Keratinocyte (primary cell): Measurements from ENCODE around the gene PRKCZ. TPM values are rescaled to one million over a fixed set of nuclear protein-coding genes. Genes with fewer than 3 reads are reported as not detected.

Experiments used
- DNase-seq: peaks from one replicate; pipeline ENCODE4 v3.0.0-alpha.2; 2011; ENCODE audit warnings: low read depth, missing footprints, low spot score
- FAIRE-seq: peaks from 2 replicates; lab custom pipeline; 2011; peaks lifted over from hg19 to GRCh38; lab: Jason Lieb, UNC
- H2AFZ ChIP-seq: 2 replicates; pipeline ENCODE4 v1.6.0; 2012; ENCODE audit warnings: low read length, control low read depth, inconsistent platforms; ENCODE audit not compliant: control insufficient read depth
- H3K27ac ChIP-seq: 2 replicates; pipeline ENCODE4 v1.5.1; 2011; ENCODE audit warnings: low read length; ENCODE audit not compliant: control insufficient read depth, insufficient read depth
- H3K27me3 ChIP-seq: 3 replicates; pipeline ENCODE4 v1.6.0; 2011; ENCODE audit warnings: low read length; ENCODE audit not compliant: control insufficient read depth, insufficient read depth; ENCODE audit errors: extremely low read depth
- H3K36me3 ChIP-seq, 2 experiments: 2 replicates in 1 of 2; 3 replicates in 1 of 2; pipeline ENCODE4 v1.5.1; 2011; ENCODE audit warnings: low read length in 2 of 2, mild to moderate bottlenecking in 1 of 2; ENCODE audit not compliant: control insufficient read depth in 2 of 2, insufficient read depth in 2 of 2; ENCODE audit errors: extremely low read depth in 1 of 2
- H3K4me1 ChIP-seq: 3 replicates; pipeline ENCODE4 v1.5.1; 2011; ENCODE audit warnings: low read length; ENCODE audit not compliant: control insufficient read depth, insufficient read depth; ENCODE audit errors: extremely low read depth
- H3K4me2 ChIP-seq: 3 replicates; pipeline ENCODE4 v1.6.0; 2011; ENCODE audit warnings: low read depth, low read length; ENCODE audit not compliant: control insufficient read depth, insufficient read depth; ENCODE audit errors: extremely low read depth
- H3K4me3 ChIP-seq, 3 experiments: fragments of 200-600 bp in 1 of 3; sonication (generic) in 1 of 3; 2 replicates in 2 of 3; 3 replicates in 1 of 3; pipeline ENCODE4 v1.5.1; 2011 to 2016; ENCODE audit warnings: low read length in 3 of 3, mild to moderate bottlenecking in 3 of 3, control low read depth in 2 of 3, inconsistent platforms in 1 of 3, low read depth in 1 of 3, mixed read lengths in 1 of 3, mixed run types in 1 of 3, moderate library complexity in 1 of 3; ENCODE audit not compliant: control insufficient read depth in 2 of 3, insufficient read depth in 2 of 3; ENCODE audit errors: extremely low read depth in 1 of 3
- H3K79me2 ChIP-seq: 2 replicates; pipeline ENCODE4 v1.6.0; 2012; ENCODE audit warnings: low read length; ENCODE audit not compliant: control insufficient read depth, insufficient read depth
- H3K9ac ChIP-seq: 3 replicates; pipeline ENCODE4 v1.6.0; 2011; ENCODE audit warnings: low read length; ENCODE audit not compliant: control insufficient read depth, insufficient read depth; ENCODE audit errors: extremely low read depth
- H3K9me1 ChIP-seq: 3 replicates; pipeline ENCODE4 v1.6.0; 2011; ENCODE audit warnings: low read length; ENCODE audit not compliant: control insufficient read depth, insufficient read depth; ENCODE audit errors: extremely low read depth
- H3K9me3 ChIP-seq: 2 replicates; pipeline ENCODE4 v1.5.1; 2012; ENCODE audit warnings: low read depth, low read length; ENCODE audit not compliant: control insufficient read depth
- H4K20me1 ChIP-seq: 3 replicates; pipeline ENCODE4 v1.6.0; 2011; ENCODE audit warnings: low read length; ENCODE audit not compliant: control insufficient read depth, insufficient read depth; ENCODE audit errors: extremely low read depth
- CTCF ChIP-seq, 3 experiments: IDR thresholded peaks in 1 of 3; conservative IDR thresholded peaks in 1 of 3; optimal IDR thresholded peaks in 1 of 3; 2 replicates in 2 of 3; 3 replicates in 1 of 3; pipeline versions ENCODE3 to v1.5.1; 2011; ENCODE audit warnings: low read length in 3 of 3, mild to moderate bottlenecking in 3 of 3, moderate library complexity in 2 of 3, control low read depth in 1 of 3, inconsistent platforms in 1 of 3; ENCODE audit not compliant: insufficient read depth in 2 of 3; ENCODE audit errors: extremely low read depth in 1 of 3
- EZH2 ChIP-seq: IDR thresholded peaks from one replicate; pipeline ENCODE4 v1.6.1; 2012; ENCODE audit warnings: inconsistent platforms, mild to moderate bottlenecking, low read length, moderate library complexity
- dilution Hi-C: fragments of 300-500 bp; cut with MboI; formaldehyde crosslinking; loops from one replicate; pipeline ENCODE4 v1.7.0; 2020; ENCODE audit warnings: low sequenced_read_pairs; ENCODE audit not compliant: extremely low pct_ligation_motif_present
- polyA plus RNA-seq, 5 experiments: library from polyadenylated mRNA; depleted of rRNA in 3 of 5; stranded (reverse) in 3 of 5; stranded (forward) in 1 of 5; unstranded in 1 of 5; fragments of >200 nt; gene quantifications; 1 replicate in 1 of 5; 2 replicates in 3 of 5; 3 replicates in 1 of 5; pipeline versions ENCODE4 v1.2.1 to v1.2.3, GENCODE V29; 2011 to 2012; ENCODE audit warnings: missing spikeins in 2 of 5, low read depth in 1 of 5, low replicate concordance in 1 of 5

PRKCZ gene
- polyA plus RNA-seq, 1 donor (not counting 4 experiments of a cell fraction or from before 2014, with no cell fraction given) = 36.3 TPM

- no peak overlapping the region for H3K27ac ChIP-seq
- H3K4me2 ChIP-seq = no peak overlapping the region
- no peak overlapping the region for H3K9ac ChIP-seq
- no peaks in the 10 kb centered on the region for H3K4me1 ChIP-seq
- dilution Hi-C loops = no loop called here
- H3K9me1 ChIP-seq = no peaks in the 10 kb centered on the region
- no peak overlapping the region for H2AFZ ChIP-seq
- H3K27me3 ChIP-seq = no peaks in the 10 kb centered on the region
- H3K4me3 ChIP-seq = no peak overlapping the region
- no peaks in the 10 kb centered on the region for H3K9me3 ChIP-seq
- TF ChIP-seq CTCF (optimal IDR thresholded peaks at IDR 0.05 in 1 of 3, IDR thresholded peaks at IDR 0.05 in 1 of 3, conservative IDR thresholded peaks at IDR 0.05 in 1 of 3; ENCODE audit: extremely low read depth in 1 of 3, insufficient read depth in 2 of 3, low read length in 3 of 3) = no peak
- no peak for TF ChIP-seq EZH2
- DNase-seq = no peak
- H3K79me2 ChIP-seq = no peaks in the 10 kb centered on the region
- peaks cover 0 to 7% of the 10 kb centered on the region in 2 experiments for H3K36me3 ChIP-seq
- FAIRE-seq = no peak
- no peaks in the 10 kb centered on the region for H4K20me1 ChIP-seq
Measured at GRCh38 chr1:2166254-2166653, 116.0 kb downstream of the PRKCZ start.

- FAIRE-seq = no peak
- H3K4me3 ChIP-seq = no peak overlapping the region
- H3K9me1 ChIP-seq = no peaks in the 10 kb centered on the region
- H4K20me1 ChIP-seq = no peaks in the 10 kb centered on the region
- DNase-seq = no peak
- no peaks in the 10 kb centered on the region for H3K9me3 ChIP-seq
- TF ChIP-seq CTCF (optimal IDR thresholded peaks at IDR 0.05 in 1 of 3, IDR thresholded peaks at IDR 0.05 in 1 of 3, conservative IDR thresholded peaks at IDR 0.05 in 1 of 3; ENCODE audit: extremely low read depth in 1 of 3, insufficient read depth in 2 of 3, low read length in 3 of 3) (no peak), EZH2 (no peak)
- no peak overlapping the region for H2AFZ ChIP-seq
- peaks cover 0 to 7% of the 10 kb centered on the region in 2 experiments for H3K36me3 ChIP-seq
- no peaks in the 10 kb centered on the region for H3K79me2 ChIP-seq
- H3K4me1 ChIP-seq = no peaks in the 10 kb centered on the region
- no peak overlapping the region for H3K27ac ChIP-seq
- no peaks in the 10 kb centered on the region for H3K27me3 ChIP-seq
- H3K9ac ChIP-seq = no peak overlapping the region
- no peak overlapping the region for H3K4me2 ChIP-seq
- dilution Hi-C loops = no loop called here
Measured at GRCh38 chr1:2166695-2167094, 116.5 kb downstream of the PRKCZ start.
